HUES64 (cell line): ENCODE results near the gene CSNK2B.
A peak's percentile ranks its signal among the peaks of the same experiment; 100 is the strongest.

Source experiments
- H3K27ac ChIP-seq: 2 replicates; pipeline ENCODE4 v1.7.0; 2013; ENCODE audit warnings: low read depth, low read length, inconsistent platforms
- H3K27me3 ChIP-seq: 2 replicates; pipeline ENCODE4 v1.6.1; 2013; ENCODE audit warnings: mild to moderate bottlenecking, low read length; ENCODE audit not compliant: insufficient read depth
- H3K36me3 ChIP-seq: 2 replicates; pipeline ENCODE4 v1.6.1; 2013; ENCODE audit warnings: mild to moderate bottlenecking, low read length; ENCODE audit not compliant: insufficient read depth
- H3K4me1 ChIP-seq: 2 replicates; pipeline ENCODE4 v1.6.1; 2013; ENCODE audit warnings: mild to moderate bottlenecking, low read length, moderate library complexity; ENCODE audit not compliant: insufficient read depth
- H3K4me3 ChIP-seq: 2 replicates; pipeline ENCODE4 v1.5.1; 2013; ENCODE audit warnings: mild to moderate bottlenecking, low read length, moderate library complexity
- H3K9ac ChIP-seq: 2 replicates; pipeline ENCODE4 v1.6.1; 2013; ENCODE audit warnings: mild to moderate bottlenecking, low read depth, low read length
- H3K9me3 ChIP-seq: 2 replicates; pipeline ENCODE4 v1.6.1; 2013; ENCODE audit warnings: low read depth, low read length; ENCODE audit not compliant: insufficient read depth
- WGBS: fragments of 150-250, 120-280 bp; methylation state at CpG from one replicate; pipeline ENCODE4 v1.1.7; 2013; ENCODE audit warnings: missing lambda C conversion rate; 5-methylcytosine and 5-hydroxymethylcytosine counted together

CSNK2B gene

DNA sequence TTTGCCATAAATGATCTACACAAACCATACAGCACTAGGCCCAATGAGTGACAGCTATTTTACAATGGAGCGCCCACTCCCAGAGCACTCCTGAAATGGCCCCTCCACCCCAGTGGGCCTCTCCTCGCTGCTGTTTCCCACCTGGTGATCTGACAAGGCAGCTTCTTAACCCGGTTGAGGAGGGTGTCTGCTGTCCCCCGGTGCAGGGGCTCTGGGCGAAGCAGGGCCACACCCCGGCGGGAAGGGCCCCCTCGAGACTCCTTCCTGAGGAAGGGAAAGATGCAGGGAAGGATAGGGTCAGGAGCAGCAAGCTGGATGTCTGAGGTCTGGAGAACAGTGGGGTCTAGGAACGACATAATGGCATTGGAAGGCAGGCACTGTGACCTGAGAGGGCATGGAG is 27.0 kb downstream of the CSNK2B start:
- H3K27me3 ChIP-seq = no peaks in the 10 kb centered on the region
- no peaks in the 10 kb centered on the region for H3K4me1 ChIP-seq
- H3K27ac ChIP-seq = no peak overlapping the region
- WGBS = 94% methylated on average over 9 of the region's 9 CpGs
- H3K4me3 ChIP-seq = no peak overlapping the region
- H3K9ac ChIP-seq = no peak overlapping the region
- peaks cover 72% of the 10 kb centered on the region for H3K36me3 ChIP-seq
- H3K9me3 ChIP-seq = no peaks in the 10 kb centered on the region

DNA sequence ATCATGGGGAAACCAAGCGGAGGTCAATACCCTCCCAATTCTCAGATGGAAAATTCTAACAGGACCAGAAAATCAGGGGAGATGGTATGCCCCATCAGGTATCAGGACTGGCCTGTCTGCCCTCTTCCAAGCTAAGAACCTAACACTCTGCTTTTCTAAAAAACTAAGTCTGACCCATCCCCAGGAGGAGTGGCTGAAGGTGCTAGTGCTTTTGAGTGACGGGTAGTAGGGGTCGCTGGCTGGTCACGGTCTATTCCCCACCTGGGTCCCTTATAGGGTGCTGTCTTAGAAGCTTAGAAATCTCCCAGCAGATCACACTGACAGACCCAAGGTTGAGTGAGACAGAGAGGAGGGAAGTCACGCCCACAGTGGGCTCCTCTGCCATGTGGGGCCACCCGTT is 27.7 kb downstream of the CSNK2B start:
- Histone ChIP-seq H3K4me1 (no peaks in the 10 kb centered on the region), H3K27me3 (no peaks in the 10 kb centered on the region), H3K9me3 (no peaks in the 10 kb centered on the region), H3K9ac (no peak overlapping the region), H3K36me3 (peaks cover 66% of the 10 kb centered on the region), H3K27ac (no peak overlapping the region), H3K4me3 (no peak overlapping the region)
- 89% methylated on average over 6 of the region's 6 CpGs for WGBS

DNA sequence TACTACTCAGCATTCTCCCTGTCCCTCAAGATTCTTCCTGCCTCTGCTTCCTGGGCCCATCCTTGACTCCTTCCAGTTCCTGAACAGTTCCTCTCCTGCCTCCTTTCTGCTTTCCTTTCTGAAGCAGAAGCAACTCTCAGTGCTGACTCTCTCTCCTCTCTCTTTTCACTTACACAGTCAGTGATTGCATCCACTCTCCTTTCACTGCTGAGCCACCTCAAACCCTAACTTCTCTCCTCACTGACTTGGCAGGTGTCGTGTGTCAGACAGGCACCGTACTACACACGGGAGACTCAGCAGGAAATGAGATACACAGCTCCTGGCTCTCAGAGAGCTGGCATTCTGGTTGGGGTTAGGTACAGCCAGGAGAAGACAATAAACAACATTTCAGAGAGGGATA is 31.7 kb downstream of the CSNK2B start:
- Histone ChIP-seq H3K4me3 (no peak overlapping the region), H3K9ac (no peak overlapping the region), H3K27ac (no peak overlapping the region), H3K9me3 (no peaks in the 10 kb centered on the region), H3K36me3 (peaks cover 43% of the 10 kb centered on the region), H3K27me3 (no peaks in the 10 kb centered on the region), H3K4me1 (0 out of 2 replicates have a peak, but pooled peaks cover 4% of the 10 kb centered on the region)
- 95% methylated on average over 3 of the region's 3 CpGs for WGBS

DNA sequence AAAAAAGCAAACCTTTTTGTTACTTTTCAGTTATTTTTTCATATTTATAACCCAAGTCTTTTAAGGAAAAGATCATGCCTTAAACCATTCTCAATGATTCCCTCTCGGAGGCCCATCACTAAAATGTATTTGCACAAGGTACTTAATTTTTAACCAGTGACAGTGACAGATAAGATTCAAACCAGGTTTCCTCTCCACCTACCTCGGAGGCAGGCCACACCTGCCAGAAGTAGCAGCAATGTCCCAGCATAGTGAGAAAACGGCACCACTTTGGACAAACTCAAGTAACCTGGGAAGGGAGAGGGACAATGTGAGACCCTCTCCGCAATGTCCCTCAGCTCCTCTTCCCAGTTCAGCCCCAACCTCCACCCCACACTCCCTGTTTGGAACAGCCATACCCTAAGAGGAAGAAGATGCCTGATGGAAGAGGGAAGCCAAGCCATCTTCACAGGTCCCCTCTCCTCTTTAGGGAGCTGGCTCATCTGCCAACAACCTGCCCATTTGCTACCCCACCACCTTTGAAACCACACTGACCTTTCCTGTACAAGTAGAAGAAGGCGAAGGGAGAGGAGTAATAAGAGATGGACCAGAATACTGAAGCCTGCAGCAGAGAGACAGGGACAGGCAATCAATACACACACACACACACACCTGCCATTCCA is 35.0 kb downstream of the CSNK2B start:
- Histone ChIP-seq H3K4me1 (0 out of 2 replicates have a peak, but pooled peaks cover 4% of the 10 kb centered on the region), H3K9me3 (no peaks in the 10 kb centered on the region), H3K27me3 (no peaks in the 10 kb centered on the region), H3K9ac (no peak overlapping the region), H3K27ac (no peak overlapping the region), H3K36me3 (peaks cover 19% of the 10 kb centered on the region; the same call in 1 of the 2 replicates), H3K4me3 (no peak overlapping the region)
- WGBS = 93% methylated on average over 3 of the region's 5 CpGs

DNA sequence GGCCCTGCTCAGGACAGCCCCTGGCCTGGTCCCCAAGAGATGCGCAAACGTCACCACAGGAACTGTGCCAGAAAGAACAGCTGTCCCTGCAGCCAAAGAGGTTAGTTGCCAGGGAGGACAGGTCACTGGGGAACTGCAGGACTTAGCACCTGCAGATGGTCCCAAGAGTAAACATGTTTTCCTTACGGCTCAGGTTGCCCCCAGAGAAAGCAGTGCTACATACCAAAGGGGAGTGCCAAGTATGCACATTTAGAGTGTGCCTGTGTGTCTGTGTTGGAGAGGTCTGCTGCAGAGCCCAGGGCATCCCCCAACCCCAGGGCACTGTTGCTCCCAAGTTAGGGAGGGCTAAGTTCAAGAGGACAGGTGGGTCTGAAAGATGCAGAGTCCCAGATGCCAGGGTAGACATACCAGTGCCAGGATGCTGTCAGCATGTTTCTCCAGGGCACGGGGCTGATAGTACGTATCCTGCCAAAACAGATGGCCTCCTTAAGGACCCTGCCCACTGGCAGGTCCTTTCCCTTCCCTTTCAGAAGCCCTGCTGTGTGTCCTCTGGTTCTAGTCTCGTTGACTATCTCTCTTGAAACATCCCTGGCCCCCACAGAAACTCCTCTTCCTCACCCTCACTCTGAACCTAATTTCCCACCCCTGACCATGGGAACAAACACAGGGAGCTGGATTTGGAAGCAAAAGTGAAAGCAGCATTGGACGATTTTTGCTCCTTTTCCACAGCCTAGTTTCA is 36.0 kb downstream of the CSNK2B start:
- H3K27ac ChIP-seq = no peak overlapping the region
- peaks cover 15% of the 10 kb centered on the region; the same call in 1 of the 2 replicates for H3K36me3 ChIP-seq
- no peaks in the 10 kb centered on the region for H3K27me3 ChIP-seq
- H3K4me3 ChIP-seq = peak overlapping the region; percentile 87
- 0 out of 2 replicates have a peak, but pooled peaks cover 4% of the 10 kb centered on the region for H3K4me1 ChIP-seq
- H3K9ac ChIP-seq = peak overlapping the region; percentile 84; the same call in 1 of the 2 replicates
- no peaks in the 10 kb centered on the region for H3K9me3 ChIP-seq
- WGBS = 68% methylated on average over 7 of the region's 7 CpGs

DNA sequence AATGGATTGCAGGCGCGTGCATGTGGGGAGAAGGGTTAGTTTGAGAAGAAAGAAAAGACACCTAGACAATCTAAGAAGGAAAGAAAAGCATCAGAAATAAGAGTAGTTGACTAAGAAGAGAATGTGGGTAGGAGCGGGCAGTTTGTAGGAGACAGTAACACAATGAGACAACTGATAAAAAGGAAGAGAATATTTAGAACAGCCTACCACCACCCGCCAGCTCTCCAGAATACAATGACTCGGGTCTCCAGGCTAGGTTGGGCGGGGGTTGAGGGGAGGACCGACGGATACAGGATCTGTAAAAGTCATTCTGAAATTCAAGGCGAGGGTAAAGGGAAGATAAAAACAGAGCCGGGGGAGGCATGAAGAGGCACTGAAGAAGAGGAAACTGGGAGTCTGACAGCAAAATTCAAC is 36.5 kb downstream of the CSNK2B start:
- 0 out of 2 replicates have a peak, but pooled peaks cover 4% of the 10 kb centered on the region for H3K4me1 ChIP-seq
- H3K9me3 ChIP-seq = no peaks in the 10 kb centered on the region
- peak overlapping the region; percentile 84 for H3K9ac ChIP-seq
- H3K36me3 ChIP-seq = peaks cover 10% of the 10 kb centered on the region; the same call in 1 of the 2 replicates
- H3K4me3 ChIP-seq = peak overlapping the region; percentile 87
- 4% methylated on average over 8 of the region's 10 CpGs for WGBS
- no peaks in the 10 kb centered on the region for H3K27me3 ChIP-seq
- H3K27ac ChIP-seq = peak overlapping the region; percentile 90; the same call in 1 of the 2 replicates

DNA sequence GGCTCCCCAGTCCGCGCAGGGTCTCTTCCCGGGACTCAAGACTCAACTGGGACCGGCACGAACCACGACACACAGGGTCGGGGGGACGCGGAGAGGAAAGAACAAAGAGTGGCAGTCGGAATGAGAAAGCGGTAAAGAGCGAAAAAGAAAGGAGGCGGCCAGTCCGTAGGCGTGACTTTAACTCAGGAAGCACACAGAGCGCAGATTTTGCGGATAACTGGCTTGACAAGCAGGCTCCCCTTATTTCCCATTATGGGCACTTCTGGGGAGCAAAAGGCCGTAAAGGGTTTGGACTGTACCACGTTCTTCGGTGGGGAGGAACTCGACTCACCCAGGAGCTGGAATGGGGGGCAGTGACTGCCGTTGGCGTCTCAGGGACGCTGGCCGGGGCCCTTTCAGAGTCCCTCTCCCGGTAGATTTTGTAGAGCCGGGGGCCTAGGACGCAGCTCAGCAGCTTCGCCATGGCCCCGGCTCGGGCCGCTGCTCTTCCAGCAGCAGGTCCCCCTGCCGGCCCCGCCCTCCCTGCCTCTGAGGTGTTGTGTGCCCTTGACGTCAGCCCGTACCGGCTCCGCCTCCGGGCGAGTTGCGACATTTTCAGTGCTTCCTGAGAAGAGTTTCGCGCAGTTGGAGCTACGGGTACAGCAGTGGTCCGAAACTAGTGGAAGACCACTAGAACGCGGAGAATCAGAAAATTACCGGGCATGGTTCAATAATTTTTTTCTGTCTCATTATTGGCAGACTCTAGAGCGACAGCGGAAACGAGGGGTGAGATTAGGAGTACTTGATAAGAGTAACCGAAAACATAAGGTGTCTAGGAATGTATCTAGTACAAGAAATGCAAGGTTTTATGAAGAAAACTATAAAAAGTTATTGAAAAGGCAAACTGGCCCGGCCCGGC is 37.2 kb downstream of the CSNK2B start, which contains the start of gene ABHD16A:
TSS of gene ABHD16A (minus strand) at position 506 of the 898 bp plus-strand sequence. CDS start at position 463, 43 bp downstream.
- Histone ChIP-seq H3K4me3 (peak within 1 kb of the TSS; percentile 87), H3K36me3 (peaks cover 10% of the 10 kb centered on the region; the same call in 1 of the 2 replicates), H3K27me3 (no peaks in the 10 kb centered on the region), H3K4me1 (0 out of 2 replicates have a peak, but pooled peaks cover 4% of the 10 kb centered on the region), H3K9ac (peak within 1 kb of the TSS; percentile 84), H3K9me3 (no peaks in the 10 kb centered on the region), H3K27ac (peak within 1 kb of the TSS; percentile 90)
- WGBS = 4% methylated on average over 54 of the region's 54 CpGs

DNA sequence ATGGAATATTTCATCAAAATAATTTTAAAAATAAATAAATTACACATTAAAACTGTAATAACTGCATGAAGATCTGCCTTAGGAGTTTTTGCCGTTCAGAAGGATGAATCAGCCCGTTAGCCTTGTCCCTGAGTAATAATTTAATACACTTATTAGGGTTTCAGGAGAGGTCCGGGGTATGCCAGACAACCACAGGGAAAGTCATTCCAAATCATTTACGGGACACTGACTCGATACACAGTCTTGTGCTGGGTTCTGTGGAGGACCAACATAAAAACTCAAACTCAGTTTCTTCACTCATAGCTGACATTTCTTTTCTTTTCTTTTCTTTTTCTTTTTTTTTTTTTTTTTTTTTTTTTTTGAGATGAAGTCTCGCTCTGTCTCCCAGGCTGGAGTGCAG is 40.1 kb downstream of the CSNK2B start:
- Histone ChIP-seq H3K4me3 (no peak overlapping the region), H3K27ac (no peak overlapping the region), H3K4me1 (0 out of 2 replicates have a peak, but pooled peaks cover 4% of the 10 kb centered on the region), H3K27me3 (no peaks in the 10 kb centered on the region), H3K9me3 (no peaks in the 10 kb centered on the region), H3K36me3 (no peaks in the 10 kb centered on the region), H3K9ac (no peak overlapping the region)
- 91% methylated on average over 6 of the region's 6 CpGs for WGBS

DNA sequence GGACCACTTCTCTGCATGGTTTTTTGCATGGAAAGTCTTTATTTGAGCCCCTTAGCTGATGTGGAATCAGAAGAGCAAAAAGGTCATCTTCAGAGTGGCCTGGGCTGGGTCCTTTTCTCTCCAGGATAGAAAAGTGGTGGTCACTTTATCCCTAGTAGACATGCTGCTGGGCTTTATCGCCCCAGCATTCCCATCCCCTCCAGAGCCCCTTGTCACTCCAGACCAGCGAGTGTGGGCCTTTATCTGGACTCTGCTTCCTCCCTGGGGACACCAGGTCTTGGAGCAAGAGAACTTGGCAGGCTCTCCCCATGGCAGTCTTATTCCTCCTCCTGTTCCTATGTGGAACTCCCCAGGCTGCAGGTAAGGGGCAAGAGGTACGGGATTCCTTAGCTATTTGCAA is 40.7 kb downstream of the CSNK2B start, which contains the start of gene LY6G6F:
TSS of gene LY6G6F (plus strand) at position 268 of the 400 bp plus-strand sequence. CDS start at position 309, 41 bp downstream.
- 77% methylated on average over 2 of the region's 3 CpGs for WGBS
- Histone ChIP-seq H3K27me3 (no peaks in the 10 kb centered on the region), H3K9me3 (no peaks in the 10 kb centered on the region), H3K4me1 (0 out of 2 replicates have a peak, but pooled peaks cover 4% of the 10 kb centered on the region), H3K36me3 (no peaks in the 10 kb centered on the region), H3K9ac (no peak within 1 kb of the TSS), H3K4me3 (no peak within 1 kb of the TSS), H3K27ac (no peak within 1 kb of the TSS)

DNA sequence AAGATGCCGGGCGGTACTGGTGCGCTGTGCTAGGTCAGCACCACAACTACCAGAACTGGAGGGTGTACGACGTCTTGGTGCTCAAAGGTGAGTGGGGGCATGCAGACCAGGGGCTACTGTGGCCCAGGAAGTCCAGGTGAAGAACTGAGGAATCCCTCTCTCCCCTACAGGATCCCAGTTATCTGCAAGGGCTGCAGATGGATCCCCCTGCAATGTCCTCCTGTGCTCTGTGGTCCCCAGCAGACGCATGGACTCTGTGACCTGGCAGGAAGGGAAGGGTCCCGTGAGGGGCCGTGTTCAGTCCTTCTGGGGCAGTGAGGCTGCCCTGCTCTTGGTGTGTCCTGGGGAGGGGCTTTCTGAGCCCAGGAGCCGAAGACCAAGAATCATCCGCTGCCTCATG is 41.8 kb downstream of the CSNK2B start:
- Histone ChIP-seq H3K27ac (no peak overlapping the region), H3K4me1 (no peaks in the 10 kb centered on the region), H3K9ac (no peak overlapping the region), H3K9me3 (no peaks in the 10 kb centered on the region), H3K27me3 (no peaks in the 10 kb centered on the region), H3K4me3 (no peak overlapping the region), H3K36me3 (no peaks in the 10 kb centered on the region)
- WGBS = 95% methylated on average over 10 of the region's 10 CpGs
